Mesothelial cell of epicardium (in vitro differentiated cells): ENCODE data around the gene GRIP2. TPM values are rescaled to one million over a fixed set of nuclear protein-coding genes. Genes with fewer than 3 reads are reported as not detected.

ENCODE experiments used
- DNase-seq, 2 experiments: peaks; one replicate each; pipeline ENCODE4 v3.0.0; 2021; ENCODE audit warnings: low spot score in 2 of 2; ENCODE audit not compliant: unreplicated experiment in 2 of 2
- H3K27ac Mint-ChIP-seq: 2 replicates; pipeline ENCODE4 v1.8.0; 2021; ENCODE audit warnings: mixed read lengths
- H3K27me3 Mint-ChIP-seq: 2 replicates; pipeline ENCODE4 v1.8.0; 2021; ENCODE audit warnings: low read depth, mixed read lengths
- H3K36me3 Mint-ChIP-seq: 2 replicates; pipeline ENCODE4 v1.8.0; 2021; ENCODE audit warnings: mixed read lengths
- H3K4me1 Mint-ChIP-seq: 2 replicates; pipeline ENCODE4 v1.8.0; 2021; ENCODE audit warnings: mixed read lengths
- H3K4me3 Mint-ChIP-seq: 2 replicates; pipeline ENCODE4 v1.8.0; 2021; ENCODE audit warnings: mild to moderate bottlenecking, moderate library complexity, mixed read lengths
- H3K9me3 Mint-ChIP-seq: 2 replicates; pipeline ENCODE4 v1.8.0; 2021; ENCODE audit warnings: mixed read lengths
- CTCF ChIP-seq: fragments of 200-600 bp; sonication (generic); IDR thresholded peaks from one replicate; pipeline ENCODE4 v1.5.0; 2021; ENCODE audit warnings: antibody characterized with exemption; ENCODE audit not compliant: unreplicated experiment
- total RNA-seq: library from RNA; stranded (reverse); gene quantifications from 3 replicates; pipeline ENCODE4 v1.2.1, GENCODE V29; 2021

The GRIP2 gene
- total RNA-seq = 1.0 to 1.1 TPM (median 1.0 TPM) in 3 replicates

GRCh38 chr3:14539742-14540491 lies at the start of gene GRIP2:
TSS of gene GRIP2 (minus strand) at chr3:14540342. CDS start at chr3:14540308, 34 bp downstream.
- Mint-ChIP-seq H3K4me1 (peaks cover 3% of the 10 kb centered on the region), H3K4me3 (no peak within 1 kb of the TSS), H3K27me3 (peaks cover 24% of the 10 kb centered on the region), H3K27ac (no peak within 1 kb of the TSS), H3K9me3 (no peaks in the 10 kb centered on the region), H3K36me3 (no peaks in the 10 kb centered on the region)
- no peak for TF ChIP-seq CTCF
- no peak for DNase-seq

- H3K27me3 Mint-ChIP-seq = peaks cover 74% of the 10 kb centered on the region
These were observed 48.4 kb upstream of the GRIP2 start for GRCh38 chr3:14588425-14589112.

GRCh38 chr3:14587740-14588360 lies 47.7 kb upstream of the GRIP2 start:
- Mint-ChIP-seq H3K27ac (no peak overlapping the region), H3K36me3 (no peaks in the 10 kb centered on the region), H3K4me3 (no peak overlapping the region), H3K27me3 (peaks cover 72% of the 10 kb centered on the region), H3K9me3 (no peaks in the 10 kb centered on the region), H3K4me1 (no peaks in the 10 kb centered on the region)
- TF ChIP-seq CTCF = no peak
- DNase-seq = no peak

More at GRCh38 chr3:14588425-14589112, 48.4 kb upstream of the GRIP2 start:
- H3K36me3 Mint-ChIP-seq = no peaks in the 10 kb centered on the region
- no peaks in the 10 kb centered on the region for H3K9me3 Mint-ChIP-seq
- no peak overlapping the region for H3K4me3 Mint-ChIP-seq
- no peak overlapping the region for H3K27ac Mint-ChIP-seq
- H3K4me1 Mint-ChIP-seq = no peaks in the 10 kb centered on the region
- no peak for TF ChIP-seq CTCF
- DNase-seq = no peak

GRCh38 chr3:14586611-14587010 lies 46.5 kb upstream of the GRIP2 start:
- Mint-ChIP-seq H3K4me3 (no peak overlapping the region), H3K36me3 (no peaks in the 10 kb centered on the region), H3K27me3 (peaks cover 76% of the 10 kb centered on the region), H3K4me1 (no peaks in the 10 kb centered on the region), H3K27ac (no peak overlapping the region), H3K9me3 (no peaks in the 10 kb centered on the region)
- DNase-seq = no peak
- no peak for TF ChIP-seq CTCF

GRCh38 chr3:14583548-14584091 lies 43.5 kb upstream of the GRIP2 start:
- no peak for DNase-seq
- Mint-ChIP-seq H3K4me1 (no peaks in the 10 kb centered on the region), H3K36me3 (no peaks in the 10 kb centered on the region), H3K27me3 (peaks cover 72% of the 10 kb centered on the region), H3K4me3 (no peak overlapping the region), H3K27ac (no peak overlapping the region), H3K9me3 (no peaks in the 10 kb centered on the region)
- TF ChIP-seq CTCF = no peak
